ENCODE measurements around the gene EPB41L4B.

- TF ChIP-seq CTCF (IDR thresholded peaks at IDR 0.05): no peak
- no peak for TF ChIP-seq POLR2A (IDR thresholded peaks at IDR 0.05)
Measured at GRCh38 chr9:109193974-109194556, 126.8 kb downstream of the EPB41L4B start.
